HG02763 (cell line): ENCODE data around the gene NRF1.

Source experiments
- ATAC-seq: cut with Tn5 transposase; IDR thresholded peaks from one replicate; pipeline ENCODE4 v1.9.1; 2021; ENCODE audit warnings: mild to moderate bottlenecking, moderate library complexity; ENCODE audit not compliant: unreplicated experiment

Gene NRF1

GRCh38 chr7:129769400-129769774, 157.9 kb downstream of the NRF1 start:
- ATAC-seq: no peak

DNA sequence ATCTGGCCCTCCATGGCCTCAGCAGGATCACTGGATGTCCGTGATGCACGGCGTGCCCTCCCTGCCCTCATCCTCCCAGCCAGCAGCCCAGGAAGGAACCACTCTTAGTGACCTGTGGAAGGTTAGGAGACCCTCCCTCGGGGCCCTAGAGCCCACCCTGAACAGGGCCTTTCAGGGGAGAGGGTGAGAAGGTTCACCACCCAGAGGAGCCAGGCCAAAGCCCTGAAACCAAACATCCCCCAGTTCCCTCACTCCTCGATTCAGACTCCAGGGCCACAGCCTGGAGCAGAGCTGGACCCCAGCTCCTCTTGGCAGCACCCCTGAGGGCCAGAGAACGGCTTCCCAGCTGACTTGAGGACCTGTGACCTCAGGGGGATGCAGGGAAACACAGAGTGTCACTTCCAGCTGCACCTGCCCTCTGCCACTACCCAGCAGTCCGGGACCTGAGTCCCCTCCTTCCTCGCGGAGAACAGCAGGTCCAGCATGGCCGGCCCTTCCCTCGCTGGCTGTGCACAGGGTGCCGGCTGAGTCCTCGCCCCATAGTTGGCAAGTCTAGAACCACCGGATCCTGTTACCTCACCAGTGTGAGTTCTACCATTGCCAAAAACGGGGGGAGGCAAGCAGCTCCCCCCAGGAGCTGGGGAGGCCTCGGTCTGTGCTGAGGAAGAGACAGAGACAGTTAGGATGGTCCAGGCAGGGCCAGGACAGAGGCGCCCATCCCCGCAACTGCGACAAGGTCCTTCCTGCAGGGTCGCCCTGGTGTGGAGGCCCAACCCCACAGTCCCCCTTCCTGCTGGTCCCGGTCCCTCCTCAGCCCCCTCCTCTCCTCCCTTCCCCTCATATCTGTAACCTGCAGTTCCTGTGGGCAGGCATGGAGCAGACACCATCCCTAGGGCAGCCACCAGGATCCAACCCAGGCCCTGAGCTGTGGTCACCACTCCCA, 158.6 kb downstream of the NRF1 start:
- ATAC-seq: no peak

- no peak for ATAC-seq
These were observed 159.8 kb downstream of the NRF1 start for GRCh38 chr7:129771201-129771927.

DNA sequence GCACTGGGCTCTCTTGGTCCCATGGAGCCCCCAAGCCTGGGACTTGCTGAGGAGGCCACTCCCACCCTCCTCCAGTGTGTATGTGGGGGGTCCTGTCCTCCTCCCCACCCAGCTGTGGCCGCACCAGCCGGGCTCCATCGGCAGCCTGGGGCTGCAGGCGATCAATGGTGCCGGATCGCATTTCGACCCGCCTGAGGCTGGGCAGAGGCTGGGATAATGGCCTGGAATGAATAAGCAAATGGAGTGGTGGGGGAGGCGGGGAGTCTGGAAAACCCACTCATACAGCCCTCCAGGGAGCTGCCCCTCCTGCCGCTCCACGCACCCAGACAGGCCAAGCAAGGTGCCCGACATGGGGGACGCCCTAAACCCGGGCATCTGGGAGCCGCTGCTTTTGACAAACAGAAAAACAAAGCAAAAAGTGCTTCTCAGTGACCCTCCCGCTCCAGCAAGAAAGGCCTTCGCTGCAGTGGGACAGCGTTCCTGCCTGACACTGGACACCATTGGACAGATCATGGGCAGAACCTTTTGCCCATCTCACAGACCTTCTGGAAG, 160.5 kb downstream of the NRF1 start:
- no peak for ATAC-seq

DNA sequence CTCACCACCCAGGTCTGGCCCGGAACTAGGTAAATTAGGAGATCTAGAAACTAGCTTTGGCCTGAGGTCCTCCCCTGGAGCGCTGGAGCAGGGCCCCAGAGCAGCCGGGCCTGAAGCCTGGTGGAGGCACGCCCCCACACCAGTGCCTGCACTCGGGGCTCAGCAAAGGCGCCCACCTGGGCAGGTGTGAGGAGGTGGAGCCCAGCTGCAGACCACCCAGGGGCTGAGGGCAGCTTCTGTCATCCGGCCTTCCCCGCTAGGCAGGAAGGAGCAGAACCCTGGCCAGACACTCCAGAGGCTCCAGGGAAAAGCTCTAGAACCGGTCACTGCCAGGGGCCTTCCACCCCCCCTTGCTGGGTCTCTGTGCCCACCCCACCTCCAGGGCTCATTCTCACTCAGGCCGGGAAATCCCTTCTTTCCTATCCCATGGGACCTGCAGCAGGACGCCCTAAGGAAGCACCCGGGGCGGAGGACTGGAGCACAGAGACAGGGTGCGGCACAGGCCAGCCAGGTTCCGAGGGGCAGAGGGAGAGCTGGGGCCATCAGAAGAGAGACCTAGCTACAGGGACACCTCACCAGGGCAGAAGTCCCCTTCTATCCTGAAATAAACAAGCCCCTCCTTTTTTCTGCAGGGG, 161.2 kb downstream of the NRF1 start:
- no peak for ATAC-seq

DNA sequence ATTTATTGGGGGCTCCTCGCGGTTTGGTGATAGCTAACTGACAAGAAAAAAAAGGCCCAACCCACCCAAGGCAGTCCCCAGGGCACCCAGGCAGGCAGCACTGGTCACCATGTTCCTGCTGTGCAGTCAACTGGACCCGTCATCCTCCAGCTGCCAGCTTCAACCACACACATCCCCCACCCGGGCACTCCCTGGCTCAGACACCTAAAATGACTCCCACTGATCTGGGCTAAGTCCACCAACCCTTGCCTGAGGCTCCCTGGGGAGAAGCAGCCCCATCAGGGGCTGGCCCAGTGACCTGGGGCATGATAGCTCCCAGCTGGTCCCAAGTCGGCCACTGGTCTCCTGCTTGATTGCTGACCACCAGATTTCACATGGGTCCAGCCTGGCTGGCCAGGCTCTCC, 161.8 kb downstream of the NRF1 start:
- ATAC-seq: no peak

- ATAC-seq: no peak
These were observed 162.4 kb downstream of the NRF1 start for GRCh38 chr7:129773871-129774270.

- no peak for ATAC-seq
These were observed 162.8 kb downstream of the NRF1 start for GRCh38 chr7:129774359-129774758.

GRCh38 chr7:129774871-129775694, 163.6 kb downstream of the NRF1 start:
- ATAC-seq: no peak

GRCh38 chr7:129775695-129776361, 164.3 kb downstream of the NRF1 start:
- no peak for ATAC-seq

GRCh38 chr7:129776362-129776722, 164.8 kb downstream of the NRF1 start:
- no peak for ATAC-seq

- ATAC-seq: no peak
These were observed 165.8 kb downstream of the NRF1 start for GRCh38 chr7:129777195-129777844.

GRCh38 chr7:129777993-129778769, 166.7 kb downstream of the NRF1 start:
- ATAC-seq: no peak

GRCh38 chr7:129778770-129779601, 167.5 kb downstream of the NRF1 start:
- no peak for ATAC-seq

GRCh38 chr7:129779602-129780256, 168.2 kb downstream of the NRF1 start:
- no peak for ATAC-seq

DNA sequence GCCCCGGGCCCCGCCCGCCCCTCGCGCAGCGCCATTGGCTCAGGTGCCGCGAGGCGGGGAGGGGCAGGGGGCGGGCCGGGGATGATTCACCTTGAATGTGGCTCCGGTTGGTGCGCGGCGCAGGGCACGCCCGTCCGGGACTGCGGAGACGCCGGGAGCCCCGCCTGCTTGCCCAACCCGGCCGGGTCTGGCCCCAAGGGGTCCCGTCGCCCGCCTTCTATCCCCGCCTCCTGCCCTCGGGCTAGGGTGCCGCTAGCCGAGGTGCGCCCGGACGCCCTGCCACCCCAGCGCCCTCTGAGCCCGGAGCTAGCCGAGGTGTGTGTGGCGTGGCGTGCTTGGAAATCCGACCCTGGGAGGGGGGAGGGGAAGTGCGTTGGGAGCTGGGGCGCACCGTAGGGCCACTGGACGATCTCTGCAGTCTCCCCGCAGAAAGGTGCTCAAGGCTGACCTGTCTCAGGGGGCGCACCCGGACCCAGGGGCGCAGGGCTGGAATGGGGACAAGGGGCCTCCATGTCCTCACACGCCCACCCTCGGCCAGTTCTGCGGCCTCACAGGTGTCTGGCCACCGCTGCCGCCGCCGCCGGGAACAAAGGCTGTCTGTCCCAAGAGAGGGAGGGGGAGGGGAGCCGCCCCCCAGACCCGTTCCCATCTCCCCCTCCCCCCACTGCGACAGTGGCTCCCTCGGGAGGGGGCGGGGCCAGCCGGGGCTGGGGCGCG, 168.9 kb downstream of the NRF1 start:
- no peak for ATAC-seq
